ENCODE measurements around the gene SGSM1. TPM values are rescaled to one million over a fixed set of nuclear protein-coding genes. Genes with fewer than 3 reads are reported as not detected.

The SGSM1 gene
- polyA plus RNA-seq, 1 of the 3 experiments (the other 2 are of a cell fraction): 0.15 TPM

GRCh38 chr22:24812950-24813775 lies 7.2 kb downstream of the SGSM1 start:
- Histone ChIP-seq H3K4me1 (ENCODE audit: control insufficient read depth in 1 of 2, insufficient read depth in 2 of 2, low read depth in 1 of 2, low read length in 1 of 2) (peaks cover 0 to 55% of the 10 kb centered on the region in 2 experiments; a peak in 2 of 4 replicates), H3K4me3 (ENCODE audit: low read depth in 2 of 2, low read length in 1 of 2) (no peak overlapping the region), H3K9me2 (no peaks in the 10 kb centered on the region), H3K36me3 (replicated peaks in 1 of 2; ENCODE audit: control insufficient read depth in 1 of 2, insufficient read depth in 2 of 2, low read length in 1 of 2) (no peaks in the 10 kb centered on the region), H3K4me2 (no peak overlapping the region), H3K79me2 (ENCODE audit: insufficient read depth) (no peaks in the 10 kb centered on the region), H3K9me3 (no peaks in the 10 kb centered on the region), H3K9ac (no peak overlapping the region), H2AFZ (ENCODE audit: low read depth) (no peak overlapping the region), H3K27ac (ENCODE audit: low read depth in 2 of 2, low read length in 1 of 2) (no peak overlapping the region), H3K27me3 (ENCODE audit: insufficient read depth) (peaks cover 12% of the 10 kb centered on the region; the same call in 1 of the 2 replicates), H4K20me1 (ENCODE audit: insufficient read depth) (no peaks in the 10 kb centered on the region), H3F3A (replicated peaks; ENCODE audit: insufficient read depth) (no peaks in the 10 kb centered on the region)
- no peak for DNase-seq
- WGBS (ENCODE audit: low lambda C conversion rate): 44% methylated on average over 7 of the region's 13 CpGs
- ChIA-PET CTCF (interaction anchor here (1.2 to 4.2 kb wide), 6 partner anchors 10 to 43 kb away, joined by 4 to 31 read pairs (median 5); no protein-coding TSS in a partner anchor), POLR2A (interaction anchor here (1.0 kb wide), 1 partner anchor 11 kb away, joined by 3 read pairs; no protein-coding TSS in a partner anchor)
- no peak for TF ChIP-seq IRF3 (IDR thresholded peaks at IDR 0.05; ENCODE audit: low read depth, low read length)
- no peak for TF ChIP-seq GABPA (IDR thresholded peaks at IDR 0.05; ENCODE audit: low read depth)
- no peak for TF ChIP-seq ZBTB33 (IDR thresholded peaks at IDR 0.05; ENCODE audit: borderline replicate concordance, low read depth)
- no peak for TF ChIP-seq NFIC (IDR thresholded peaks at IDR 0.05; ENCODE audit: borderline replicate concordance)

GRCh38 chr22:24813861-24814770 lies 8.1 kb downstream of the SGSM1 start:
- Histone ChIP-seq H3K36me3 (replicated peaks in 1 of 2; ENCODE audit: control insufficient read depth in 1 of 2, insufficient read depth in 2 of 2, low read length in 1 of 2) (no peaks in the 10 kb centered on the region), H3K9me2 (no peaks in the 10 kb centered on the region), H3K27me3 (ENCODE audit: insufficient read depth) (0 out of 2 replicates have a peak, but pooled peaks cover 12% of the 10 kb centered on the region), H3K9me3 (no peaks in the 10 kb centered on the region), H4K20me1 (ENCODE audit: insufficient read depth) (no peaks in the 10 kb centered on the region), H3K27ac (ENCODE audit: low read depth in 2 of 2, low read length in 1 of 2) (no peak overlapping the region), H3K9ac (no peak overlapping the region), H2AFZ (ENCODE audit: low read depth) (no peak overlapping the region), H3K4me2 (no peak overlapping the region), H3K79me2 (ENCODE audit: insufficient read depth) (no peaks in the 10 kb centered on the region), H3F3A (replicated peaks; ENCODE audit: insufficient read depth) (no peaks in the 10 kb centered on the region), H3K4me3 (ENCODE audit: low read depth in 2 of 2, low read length in 1 of 2) (no peak overlapping the region), H3K4me1 (ENCODE audit: control insufficient read depth in 1 of 2, insufficient read depth in 2 of 2, low read depth in 1 of 2, low read length in 1 of 2) (peaks cover 0 to 46% of the 10 kb centered on the region in 2 experiments; a peak in 2 of 4 replicates)
- ChIA-PET POLR2A (no interaction called here), CTCF (interaction anchor here (0.6 to 4.2 kb wide), 5 partner anchors 11 to 36 kb away, joined by 3 to 31 read pairs (median 5); no protein-coding TSS in a partner anchor)
- TF ChIP-seq NRF1 (IDR thresholded peaks at IDR 0.05; ENCODE audit: low read depth, low read length) (no peak), EZH2phosphoT487 (IDR thresholded peaks at IDR 0.05; ENCODE audit: borderline replicate concordance, low read depth) (no peak), PBX3 (IDR thresholded peaks at IDR 0.05) (no peak), RXRA (IDR thresholded peaks at IDR 0.05; ENCODE audit: borderline replicate concordance, low read depth) (no peak), SIN3A (IDR thresholded peaks at IDR 0.05; ENCODE audit: borderline replicate concordance, low read depth, low read length) (no peak), FOXJ3 (CRISPR knock-in tag; IDR thresholded peaks at IDR 0.05) (no peak), CTCF (IDR thresholded peaks at IDR 0.05) (no peak)
- WGBS (ENCODE audit: low lambda C conversion rate): 39% methylated on average over 7 of the region's 9 CpGs
- no peak for DNase-seq

Data from SK-N-SH (cell line).